Mesothelial cell of epicardium (in vitro differentiated cells): Measurements from ENCODE around the gene TNS4. TPM values are rescaled to one million over a fixed set of nuclear protein-coding genes. Genes with fewer than 3 reads are reported as not detected.

Experiments used
- DNase-seq, 2 experiments: peaks; one replicate each; pipeline ENCODE4 v3.0.0; 2021; ENCODE audit warnings: low spot score in 2 of 2; ENCODE audit not compliant: unreplicated experiment in 2 of 2
- H3K27ac Mint-ChIP-seq: 2 replicates; pipeline ENCODE4 v1.8.0; 2021; ENCODE audit warnings: mixed read lengths
- H3K27me3 Mint-ChIP-seq: 2 replicates; pipeline ENCODE4 v1.8.0; 2021; ENCODE audit warnings: low read depth, mixed read lengths
- H3K36me3 Mint-ChIP-seq: 2 replicates; pipeline ENCODE4 v1.8.0; 2021; ENCODE audit warnings: mixed read lengths
- H3K4me1 Mint-ChIP-seq: 2 replicates; pipeline ENCODE4 v1.8.0; 2021; ENCODE audit warnings: mixed read lengths
- H3K4me3 Mint-ChIP-seq: 2 replicates; pipeline ENCODE4 v1.8.0; 2021; ENCODE audit warnings: mild to moderate bottlenecking, moderate library complexity, mixed read lengths
- H3K9me3 Mint-ChIP-seq: 2 replicates; pipeline ENCODE4 v1.8.0; 2021; ENCODE audit warnings: mixed read lengths
- total RNA-seq: library from RNA; stranded (reverse); gene quantifications from 3 replicates; pipeline ENCODE4 v1.2.1, GENCODE V29; 2021
- TF ChIP-seq, protein P1 (sequence below): fragments of 200-600 bp; sonication (generic); IDR thresholded peaks from one replicate; pipeline ENCODE4 v1.5.0; 2021; ENCODE audit warnings: antibody characterized with exemption; ENCODE audit not compliant: unreplicated experiment

The TNS4 gene
- total RNA-seq, 1 donor from 2014 or later = not detected

DNA sequence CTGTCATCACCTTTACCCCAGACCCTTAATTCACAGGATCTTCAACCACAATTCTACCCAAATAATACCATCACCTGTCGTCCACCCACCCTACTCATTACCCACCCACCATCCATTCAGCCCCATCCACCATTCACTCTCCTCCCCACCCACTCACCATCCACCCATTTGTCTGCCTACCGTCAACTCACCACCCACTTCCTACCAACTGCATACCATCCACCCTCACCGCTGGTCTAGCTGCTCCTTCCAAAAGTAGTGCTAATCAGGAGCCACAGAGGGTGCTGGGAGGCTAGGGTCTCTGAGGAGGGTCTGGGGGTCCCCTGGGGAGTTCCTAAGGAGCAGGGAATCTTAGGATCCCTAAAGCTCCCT lies 70.2 kb downstream of the TNS4 start:
- no peak overlapping the region for H3K27ac Mint-ChIP-seq
- TF ChIP-seq, protein P1, sequence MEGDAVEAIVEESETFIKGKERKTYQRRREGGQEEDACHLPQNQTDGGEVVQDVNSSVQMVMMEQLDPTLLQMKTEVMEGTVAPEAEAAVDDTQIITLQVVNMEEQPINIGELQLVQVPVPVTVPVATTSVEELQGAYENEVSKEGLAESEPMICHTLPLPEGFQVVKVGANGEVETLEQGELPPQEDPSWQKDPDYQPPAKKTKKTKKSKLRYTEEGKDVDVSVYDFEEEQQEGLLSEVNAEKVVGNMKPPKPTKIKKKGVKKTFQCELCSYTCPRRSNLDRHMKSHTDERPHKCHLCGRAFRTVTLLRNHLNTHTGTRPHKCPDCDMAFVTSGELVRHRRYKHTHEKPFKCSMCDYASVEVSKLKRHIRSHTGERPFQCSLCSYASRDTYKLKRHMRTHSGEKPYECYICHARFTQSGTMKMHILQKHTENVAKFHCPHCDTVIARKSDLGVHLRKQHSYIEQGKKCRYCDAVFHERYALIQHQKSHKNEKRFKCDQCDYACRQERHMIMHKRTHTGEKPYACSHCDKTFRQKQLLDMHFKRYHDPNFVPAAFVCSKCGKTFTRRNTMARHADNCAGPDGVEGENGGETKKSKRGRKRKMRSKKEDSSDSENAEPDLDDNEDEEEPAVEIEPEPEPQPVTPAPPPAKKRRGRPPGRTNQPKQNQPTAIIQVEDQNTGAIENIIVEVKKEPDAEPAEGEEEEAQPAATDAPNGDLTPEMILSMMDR = no peak
- H3K27me3 Mint-ChIP-seq = no peaks in the 10 kb centered on the region
- peaks cover 3% of the 10 kb centered on the region for H3K9me3 Mint-ChIP-seq
- no peaks in the 10 kb centered on the region for H3K36me3 Mint-ChIP-seq
- peaks cover 14% of the 10 kb centered on the region for H3K4me1 Mint-ChIP-seq
- no peak overlapping the region for H3K4me3 Mint-ChIP-seq
- DNase-seq = no peak

DNA sequence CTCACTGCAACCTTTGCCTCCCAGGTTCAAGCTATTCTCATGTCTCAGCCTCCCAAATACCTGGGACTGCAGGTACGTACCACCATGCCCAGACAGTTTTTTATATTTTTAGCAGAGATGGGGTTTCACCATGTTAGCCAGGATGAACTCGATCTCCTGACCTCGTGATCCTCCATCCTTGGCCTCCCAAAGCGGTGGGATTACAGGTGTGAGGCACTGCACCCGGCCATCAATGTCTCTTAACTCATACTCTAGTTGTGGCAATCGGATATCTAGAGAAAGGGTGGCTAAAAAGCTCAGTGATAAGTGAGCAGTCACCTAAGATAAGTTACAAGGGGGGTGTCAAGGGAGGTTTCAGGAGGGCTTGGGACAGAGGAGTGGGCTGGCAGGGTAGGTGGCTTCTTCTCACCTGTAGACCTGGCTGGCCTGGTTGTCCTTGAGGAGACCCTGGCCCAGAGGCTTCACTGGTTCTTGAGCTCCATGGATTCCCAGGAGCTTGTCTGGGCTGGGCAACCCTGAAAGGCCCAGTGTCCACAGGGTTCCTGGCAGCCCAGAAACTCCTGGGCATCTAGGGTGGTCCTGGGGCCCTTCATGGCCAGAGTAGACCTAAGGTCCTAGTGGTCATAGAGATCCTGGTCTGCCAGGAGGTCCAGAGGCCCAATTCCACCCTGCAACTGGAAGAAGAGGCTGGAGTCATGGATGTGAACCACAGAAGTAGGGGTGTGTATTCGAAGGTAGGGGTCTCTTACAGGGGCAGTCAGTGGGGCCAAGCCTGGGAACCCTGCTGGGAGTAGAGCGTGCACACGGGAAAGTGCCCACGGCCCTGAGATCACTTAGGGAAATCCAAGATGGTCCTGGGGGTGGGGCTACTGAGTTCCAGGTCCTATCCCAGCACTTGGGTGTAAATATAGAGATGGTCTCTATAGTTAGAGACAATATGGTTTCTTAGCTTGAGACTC lies 70.9 kb downstream of the TNS4 start:
- Mint-ChIP-seq H3K27me3 (no peaks in the 10 kb centered on the region), H3K4me3 (no peak overlapping the region), H3K4me1 (peaks cover 14% of the 10 kb centered on the region), H3K27ac (no peak overlapping the region), H3K36me3 (no peaks in the 10 kb centered on the region), H3K9me3 (peaks cover 3% of the 10 kb centered on the region)
- no peak for DNase-seq
- TF ChIP-seq, protein P1 = no peak

DNA sequence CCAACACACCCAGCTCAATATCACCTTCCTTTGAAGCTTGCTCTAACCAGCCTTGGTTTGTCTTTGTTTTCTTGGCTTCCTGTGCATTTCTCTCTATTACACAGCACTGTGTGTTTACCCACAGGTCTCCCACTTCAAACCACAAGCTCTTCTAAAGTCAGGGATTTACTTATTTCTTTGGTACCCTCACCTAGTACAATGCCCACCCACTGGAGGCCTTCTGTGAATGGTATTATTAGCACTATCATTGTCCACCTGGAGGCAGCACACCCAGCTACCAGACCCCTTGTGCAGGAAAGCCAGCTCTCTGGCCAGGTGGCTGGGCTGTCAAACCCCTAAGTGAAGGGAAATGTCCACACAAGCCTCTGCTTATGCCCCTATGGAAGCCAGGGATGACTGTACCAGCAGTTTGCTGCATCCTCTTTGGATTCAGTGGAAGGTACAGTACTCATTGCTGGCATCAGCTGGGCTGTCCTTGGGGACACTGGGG lies 74.4 kb downstream of the TNS4 start:
- Mint-ChIP-seq H3K4me3 (no peak overlapping the region), H3K27ac (no peak overlapping the region), H3K27me3 (no peaks in the 10 kb centered on the region), H3K4me1 (no peaks in the 10 kb centered on the region), H3K36me3 (no peaks in the 10 kb centered on the region), H3K9me3 (peaks cover 3% of the 10 kb centered on the region)
- DNase-seq = peak in 1 of 2 experiments; percentile 10
- TF ChIP-seq, protein P1 = no peak

Other genes starting within 250 kb of the TNS4 start
- gene CDC6, start 213.7 kb downstream of the TNS4 start, total RNA-seq = 16.4 to 18.9 TPM (median 16.8 TPM) in 3 replicates
- gene RARA, start 192.4 kb downstream of the TNS4 start, total RNA-seq = 74.0 to 80.8 TPM (median 79.6 TPM) in 3 replicates
- gene GJD3, start 136.9 kb downstream of the TNS4 start, total RNA-seq = 0.27 TPM in 1 of 3 replicates, not detected in the others
- 79.4 to 91.0 TPM (median 85.3 TPM) in 3 replicates for gene TOP2A, start 83.7 kb downstream of the TNS4 start, total RNA-seq
- 106 to 111 TPM (median 108 TPM) in 3 replicates for gene IGFBP4, start 58.2 kb downstream of the TNS4 start, total RNA-seq
- gene CCR7, start 63.8 kb upstream of the TNS4 start, total RNA-seq = 0.09 TPM in 1 of 3 replicates, not detected in the others
- gene SMARCE1, start 146.2 kb upstream of the TNS4 start, total RNA-seq = 162 to 163 TPM (median 162 TPM) in 3 replicates
- gene KRT222, start 163.6 kb upstream of the TNS4 start, total RNA-seq = not detected in 3 replicates
- gene KRT24, start 202.1 kb upstream of the TNS4 start, total RNA-seq = not detected in 3 replicates